ENCODE data around the gene OXGR1. TPM values are rescaled to one million over a fixed set of nuclear protein-coding genes. Genes with fewer than 3 reads are reported as not detected.

Gene OXGR1
- total RNA-seq, 1 experiment from 2014 or later, result not detected

DNA sequence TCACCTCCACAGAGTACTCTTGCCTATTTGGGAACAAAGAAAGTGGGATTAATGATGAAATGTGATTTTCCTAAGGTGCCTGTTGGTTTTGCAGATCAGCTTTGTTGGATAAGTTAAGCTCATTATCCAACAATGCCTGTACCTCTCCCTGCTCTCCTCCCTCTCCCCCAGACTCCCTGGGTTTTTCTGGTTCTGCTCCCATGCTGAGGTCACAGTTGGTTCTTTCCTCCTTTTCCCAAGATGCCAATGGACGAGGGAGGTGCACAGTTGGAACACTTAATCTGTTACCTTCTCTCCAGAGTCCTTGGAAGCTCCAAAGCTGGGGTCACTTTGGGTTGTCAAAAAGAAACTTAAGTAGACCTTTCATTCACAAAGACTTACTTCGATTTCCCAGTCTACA is 1.6 kb downstream of the OXGR1 start:
- H3K56ac ChIP-seq (ENCODE audit: insufficient read length, low read depth, low read length), result no peak overlapping the region
- no peaks in the 10 kb centered on the region for H3K9me3 ChIP-seq (ENCODE audit: control insufficient read depth, low read depth, low read length)
- no peak overlapping the region for H3K18ac ChIP-seq (ENCODE audit: insufficient read length, low read depth, low read length)
- no peak overlapping the region for H3T11ph ChIP-seq (ENCODE audit: low read length)
- H3K27me3 Mint-ChIP-seq (ENCODE audit: low read depth), result peaks cover 99% of the 10 kb centered on the region
- no CpG with 5 or more reads among the region's 2 CpGs for WGBS (ENCODE audit: extremely low coverage, insufficient read length, low lambda C conversion rate)
- H3K4ac ChIP-seq (ENCODE audit: low read depth, low read length), result no peak overlapping the region
- no peak overlapping the region for H4K8ac ChIP-seq (replicated peaks; ENCODE audit: insufficient read length, low read depth, low read length)
- no peak overlapping the region for H4K91ac ChIP-seq (ENCODE audit: insufficient read length, low read depth, low read length)
- H3K14ac ChIP-seq (ENCODE audit: insufficient read depth, low read length), result no peak overlapping the region
- no peak overlapping the region for H2BK120ac ChIP-seq (ENCODE audit: low read depth, low read length, poor library complexity, severe bottlenecking)
- DNase-seq, result no peak
- H3K9ac ChIP-seq (ENCODE audit: extremely low read depth, insufficient read length, low read length), result no peak overlapping the region
- H2BK20ac ChIP-seq (ENCODE audit: low read depth, low read length, poor library complexity, severe bottlenecking), result no peak overlapping the region
- no peak overlapping the region for H3K23ac ChIP-seq (ENCODE audit: insufficient read length, low read depth, low read length)
- peaks cover 9% of the 10 kb centered on the region for H3K23me2 ChIP-seq (ENCODE audit: insufficient read length, low read depth, low read length, poor library complexity, severe bottlenecking)
- H2BK12ac ChIP-seq (ENCODE audit: insufficient read length, low read depth, low read length), result no peak overlapping the region
- H2AK5ac ChIP-seq (ENCODE audit: insufficient read length, low read length), result no peak overlapping the region
- no peak overlapping the region for H3K27ac ChIP-seq (ENCODE audit: insufficient read length, low read depth, low read length)
- H2BK5ac ChIP-seq (ENCODE audit: insufficient read length, low read length), result no peak overlapping the region
- H4K20me1 ChIP-seq (ENCODE audit: control insufficient read depth, insufficient read depth, insufficient read length), result no peaks in the 10 kb centered on the region
- H3K79me2 ChIP-seq (ENCODE audit: insufficient read depth, low read length), result no peaks in the 10 kb centered on the region
- TF ChIP-seq, protein P1, sequence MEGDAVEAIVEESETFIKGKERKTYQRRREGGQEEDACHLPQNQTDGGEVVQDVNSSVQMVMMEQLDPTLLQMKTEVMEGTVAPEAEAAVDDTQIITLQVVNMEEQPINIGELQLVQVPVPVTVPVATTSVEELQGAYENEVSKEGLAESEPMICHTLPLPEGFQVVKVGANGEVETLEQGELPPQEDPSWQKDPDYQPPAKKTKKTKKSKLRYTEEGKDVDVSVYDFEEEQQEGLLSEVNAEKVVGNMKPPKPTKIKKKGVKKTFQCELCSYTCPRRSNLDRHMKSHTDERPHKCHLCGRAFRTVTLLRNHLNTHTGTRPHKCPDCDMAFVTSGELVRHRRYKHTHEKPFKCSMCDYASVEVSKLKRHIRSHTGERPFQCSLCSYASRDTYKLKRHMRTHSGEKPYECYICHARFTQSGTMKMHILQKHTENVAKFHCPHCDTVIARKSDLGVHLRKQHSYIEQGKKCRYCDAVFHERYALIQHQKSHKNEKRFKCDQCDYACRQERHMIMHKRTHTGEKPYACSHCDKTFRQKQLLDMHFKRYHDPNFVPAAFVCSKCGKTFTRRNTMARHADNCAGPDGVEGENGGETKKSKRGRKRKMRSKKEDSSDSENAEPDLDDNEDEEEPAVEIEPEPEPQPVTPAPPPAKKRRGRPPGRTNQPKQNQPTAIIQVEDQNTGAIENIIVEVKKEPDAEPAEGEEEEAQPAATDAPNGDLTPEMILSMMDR (conservative IDR thresholded peaks at IDR 0.05), result no peak
- no peak overlapping the region for H3K4me2 ChIP-seq (ENCODE audit: insufficient read depth, insufficient read length, low read length)
- H3K9me3 Mint-ChIP-seq, result peaks cover 0 to 4% of the 10 kb centered on the region in 2 experiments; a peak in 2 of 5 replicates
- no peak overlapping the region for H3K27ac Mint-ChIP-seq
- no peak overlapping the region for H2BK15ac ChIP-seq (ENCODE audit: low read depth, low read length)
- H3K27me3 ChIP-seq (ENCODE audit: insufficient read depth, low read length), result peaks cover 35% of the 10 kb centered on the region; the same call in 1 of the 2 replicates
- peaks cover 0 to 5% (median 0%) of the 10 kb centered on the region in 3 experiments; a peak in 1 of 7 replicates for H3K36me3 Mint-ChIP-seq (ENCODE audit: insufficient read depth in 1 of 3, low read depth in 3 of 3)
- no peaks in the 10 kb centered on the region for H3K4me1 ChIP-seq (ENCODE audit: insufficient read depth, low read length)
- no peak overlapping the region; a peak in 2 of 5 replicates for H3K4me3 Mint-ChIP-seq
- no peaks in the 10 kb centered on the region for H3K79me1 ChIP-seq (ENCODE audit: insufficient read depth, low read depth, low read length, poor library complexity, severe bottlenecking)
- H4K5ac ChIP-seq (ENCODE audit: insufficient read length, low read depth, low read length), result no peak overlapping the region
- peaks cover 6 to 20% of the 10 kb centered on the region in 2 experiments for H3K4me1 Mint-ChIP-seq
- no peak overlapping the region for H2AFZ ChIP-seq (ENCODE audit: low read length)

All from H9 (cell line).